ENCODE measurements around the gene PM20D2.
"Not testable (repeated sequence)": the region's sequence is repeated elsewhere in the genome, so short reads cannot be mapped to it uniquely, and the experiment has no call there.

Gene PM20D2

GRCh38 chr6:89145956-89146717 lies at the start of gene PM20D2:
TSS of gene PM20D2 (plus strand) at chr6:89146055. CDS start at chr6:89146145, 90 bp downstream.
- DNase-seq (ENCODE audit: low spot score) = peak; percentile 95

- no peak for DNase-seq (ENCODE audit: low spot score)
Measured at GRCh38 chr6:89098461-89098860, 47.4 kb upstream of the PM20D2 start.

- no peak for DNase-seq (ENCODE audit: low spot score)
Measured at GRCh38 chr6:89100114-89100513, 45.7 kb upstream of the PM20D2 start.

- DNase-seq (ENCODE audit: low spot score) = no peak
Measured at GRCh38 chr6:89110284-89110683, 35.6 kb upstream of the PM20D2 start.

GRCh38 chr6:89111933-89112332 lies 33.9 kb upstream of the PM20D2 start:
- DNase-seq (ENCODE audit: low spot score) = no peak

GRCh38 chr6:89116702-89117101 lies 29.2 kb upstream of the PM20D2 start:
- DNase-seq (ENCODE audit: low spot score) = no peak

- peak; percentile 72 for DNase-seq (ENCODE audit: low spot score)
Measured at GRCh38 chr6:89117211-89118108, 28.4 kb upstream of the PM20D2 start, which contains the start of gene SRSF12. TSS of gene SRSF12 (minus strand) at chr6:89118071. CDS start at chr6:89117887, 184 bp downstream.

GRCh38 chr6:89118931-89119330 lies 26.9 kb upstream of the PM20D2 start:
- DNase-seq (ENCODE audit: low spot score) = no peak

- no peak for DNase-seq (ENCODE audit: low spot score)
Measured at GRCh38 chr6:89120371-89120770, 25.5 kb upstream of the PM20D2 start.

- no peak for DNase-seq (ENCODE audit: low spot score)
Measured at GRCh38 chr6:89121934-89122333, 23.9 kb upstream of the PM20D2 start.

GRCh38 chr6:89122625-89123024 lies 23.2 kb upstream of the PM20D2 start:
- DNase-seq (ENCODE audit: low spot score) = peak; percentile 70

- not testable (repeated sequence) for DNase-seq (ENCODE audit: low spot score)
Measured at GRCh38 chr6:89128256-89128671, 17.6 kb upstream of the PM20D2 start.

- no peak for DNase-seq (ENCODE audit: low spot score)
Measured at GRCh38 chr6:89131599-89131998, 14.3 kb upstream of the PM20D2 start.

GRCh38 chr6:89132057-89132456 lies 13.8 kb upstream of the PM20D2 start:
- no peak for DNase-seq (ENCODE audit: low spot score)

- no peak for DNase-seq (ENCODE audit: low spot score)
Measured at GRCh38 chr6:89133981-89134380, 11.9 kb upstream of the PM20D2 start.

- no peak for DNase-seq (ENCODE audit: low spot score)
Measured at GRCh38 chr6:89134723-89135122, 11.1 kb upstream of the PM20D2 start.

- DNase-seq (ENCODE audit: low spot score) = no peak
Measured at GRCh38 chr6:89138173-89138572, 7.7 kb upstream of the PM20D2 start.

- no peak for DNase-seq (ENCODE audit: low spot score)
Measured at GRCh38 chr6:89139509-89140346, 6.1 kb upstream of the PM20D2 start.

- DNase-seq (ENCODE audit: low spot score) = peak; percentile 77
Measured at GRCh38 chr6:89140347-89141156, 5.3 kb upstream of the PM20D2 start.

GRCh38 chr6:89144354-89144906 lies 1.4 kb upstream of the PM20D2 start:
- no peak for DNase-seq (ENCODE audit: low spot score)
